ENCODE results near the gene PLCB4. TPM values are rescaled to one million over a fixed set of nuclear protein-coding genes. Genes with fewer than 3 reads are reported as not detected.

PLCB4 gene
- total and polyA plus RNA-seq, 2 experiments from 2014 or later = 6.5 to 16.1 TPM

DNA sequence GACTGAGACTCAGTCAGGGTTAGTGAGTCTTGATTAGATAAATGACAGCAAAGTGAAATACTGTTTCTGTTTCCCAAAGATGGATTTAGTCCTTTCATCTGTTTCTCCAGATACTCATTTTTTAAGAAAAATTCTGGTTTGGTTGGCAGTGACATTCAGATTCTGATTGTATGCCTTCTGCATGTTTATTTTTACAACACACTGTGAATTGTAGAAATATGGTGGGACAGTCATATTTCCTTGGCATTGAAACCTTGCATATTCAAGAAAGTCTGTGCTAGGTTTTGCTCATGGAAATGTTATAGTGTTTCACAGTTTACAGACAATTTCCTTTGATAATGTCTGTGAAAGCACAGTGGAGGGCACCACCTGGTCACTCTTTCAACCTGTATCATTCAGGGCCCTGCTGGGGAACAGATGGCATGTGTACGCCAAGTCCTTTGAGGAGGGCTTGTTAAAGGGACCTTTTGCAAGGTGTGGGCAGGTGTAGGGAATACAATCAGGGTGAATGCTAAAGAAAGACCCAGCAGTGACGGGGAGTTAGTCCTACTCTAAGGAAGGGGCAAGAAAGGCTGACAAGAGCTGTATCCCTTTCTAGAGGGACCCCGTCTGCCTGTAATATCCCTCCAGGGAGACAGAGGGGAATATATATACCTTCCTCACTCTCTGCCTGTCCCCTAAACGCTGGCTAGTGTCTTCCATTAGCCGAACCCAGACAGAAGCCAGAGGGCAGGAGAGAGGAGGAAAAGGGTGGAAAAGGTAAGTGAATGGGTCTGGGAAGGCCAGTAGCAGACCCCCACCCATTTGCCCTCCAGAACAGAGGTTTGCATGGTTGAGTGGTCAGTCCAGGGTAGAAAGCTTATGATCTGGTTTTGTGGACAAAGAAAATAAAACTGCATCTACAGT, 10.2 kb downstream of the PLCB4 start:
- Mint-ChIP-seq H3K4me1 (peaks cover 28% of the 10 kb centered on the region), H3K4me3 (no peak overlapping the region), H3K36me3 (ENCODE audit: low read depth) (no peaks in the 10 kb centered on the region), H3K27ac (peak overlapping the region; percentile 79), H3K27me3 (ENCODE audit: insufficient read depth, low read depth, poor library complexity) (no peaks in the 10 kb centered on the region), H3K9me3 (no peaks in the 10 kb centered on the region)
- H3K27ac ChIP-seq (ENCODE audit: low read depth) = no peak overlapping the region
- no peaks in the 10 kb centered on the region for H3K36me3 ChIP-seq (ENCODE audit: insufficient read depth)
- peak; percentile 23 for DNase-seq (ENCODE audit: low spot score)
- no peaks in the 10 kb centered on the region for H3F3A ChIP-seq (replicated peaks; ENCODE audit: low read depth)
- H2AFZ ChIP-seq = no peak overlapping the region
- TF ChIP-seq, protein P1, sequence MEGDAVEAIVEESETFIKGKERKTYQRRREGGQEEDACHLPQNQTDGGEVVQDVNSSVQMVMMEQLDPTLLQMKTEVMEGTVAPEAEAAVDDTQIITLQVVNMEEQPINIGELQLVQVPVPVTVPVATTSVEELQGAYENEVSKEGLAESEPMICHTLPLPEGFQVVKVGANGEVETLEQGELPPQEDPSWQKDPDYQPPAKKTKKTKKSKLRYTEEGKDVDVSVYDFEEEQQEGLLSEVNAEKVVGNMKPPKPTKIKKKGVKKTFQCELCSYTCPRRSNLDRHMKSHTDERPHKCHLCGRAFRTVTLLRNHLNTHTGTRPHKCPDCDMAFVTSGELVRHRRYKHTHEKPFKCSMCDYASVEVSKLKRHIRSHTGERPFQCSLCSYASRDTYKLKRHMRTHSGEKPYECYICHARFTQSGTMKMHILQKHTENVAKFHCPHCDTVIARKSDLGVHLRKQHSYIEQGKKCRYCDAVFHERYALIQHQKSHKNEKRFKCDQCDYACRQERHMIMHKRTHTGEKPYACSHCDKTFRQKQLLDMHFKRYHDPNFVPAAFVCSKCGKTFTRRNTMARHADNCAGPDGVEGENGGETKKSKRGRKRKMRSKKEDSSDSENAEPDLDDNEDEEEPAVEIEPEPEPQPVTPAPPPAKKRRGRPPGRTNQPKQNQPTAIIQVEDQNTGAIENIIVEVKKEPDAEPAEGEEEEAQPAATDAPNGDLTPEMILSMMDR (conservative IDR thresholded peaks at IDR 0.05; ENCODE audit: low read depth in 2 of 2) = peak; percentile 18 to 52; a peak in 2 of 4 replicates
- no peak for TF ChIP-seq POLR2AphosphoS5 (IDR thresholded peaks at IDR 0.05; ENCODE audit: low read depth)
- H3K79me2 ChIP-seq (replicated peaks; ENCODE audit: insufficient read depth) = peaks cover 48% of the 10 kb centered on the region
- H3K9me2 ChIP-seq (ENCODE audit: insufficient read depth) = no peaks in the 10 kb centered on the region
- peaks cover 14% of the 10 kb centered on the region for H3K4me1 ChIP-seq (ENCODE audit: insufficient read depth)
- H4K20me1 ChIP-seq (replicated peaks; ENCODE audit: insufficient read depth) = no peaks in the 10 kb centered on the region
- no peaks in the 10 kb centered on the region for H3K27me3 ChIP-seq (ENCODE audit: insufficient read depth)
- no peak overlapping the region for H3K4me3 ChIP-seq
- ATAC-seq = peak; percentile 64
- no peak overlapping the region for H3K4me2 ChIP-seq

DNA sequence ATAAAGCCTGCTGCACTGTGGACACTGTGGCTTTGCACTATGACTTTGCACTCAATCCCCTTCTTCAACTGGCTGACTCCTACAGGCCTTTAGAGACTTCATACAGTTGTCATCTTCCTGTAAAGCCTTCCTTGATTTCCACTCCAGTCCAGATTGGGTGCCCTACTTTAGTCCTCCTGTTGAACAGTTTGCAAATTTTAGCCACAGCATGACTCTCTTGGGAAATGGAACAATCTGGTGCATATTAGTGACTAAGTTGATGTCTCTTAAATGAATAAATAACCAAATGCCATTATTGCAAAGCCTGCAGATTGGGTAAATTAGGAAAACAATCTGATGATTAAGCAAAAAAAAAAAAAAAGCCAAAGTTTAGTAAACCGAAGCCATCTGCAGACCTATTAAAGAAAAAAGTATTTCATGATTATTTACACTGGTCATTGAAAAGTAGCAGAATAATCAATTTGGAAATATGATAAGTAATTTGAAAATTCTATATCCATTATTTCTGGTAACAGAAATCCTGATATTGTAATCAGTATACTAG, 12.6 kb downstream of the PLCB4 start:
- Histone ChIP-seq H3F3A (replicated peaks; ENCODE audit: low read depth) (no peaks in the 10 kb centered on the region), H3K4me2 (no peak overlapping the region), H3K4me3 (no peak overlapping the region), H2AFZ (no peak overlapping the region), H3K36me3 (ENCODE audit: insufficient read depth) (no peaks in the 10 kb centered on the region), H3K9me2 (ENCODE audit: insufficient read depth) (no peaks in the 10 kb centered on the region), H4K20me1 (replicated peaks; ENCODE audit: insufficient read depth) (no peaks in the 10 kb centered on the region), H3K79me2 (replicated peaks; ENCODE audit: insufficient read depth) (peaks cover 44% of the 10 kb centered on the region), H3K27me3 (ENCODE audit: insufficient read depth) (no peaks in the 10 kb centered on the region), H3K4me1 (ENCODE audit: insufficient read depth) (0 out of 2 replicates have a peak, but pooled peaks cover 4% of the 10 kb centered on the region), H3K27ac (ENCODE audit: low read depth) (no peak overlapping the region)
- Mint-ChIP-seq H3K4me1 (peaks cover 12% of the 10 kb centered on the region), H3K9me3 (no peaks in the 10 kb centered on the region; the same call in 2 of the 3 replicates), H3K27me3 (ENCODE audit: insufficient read depth, low read depth, poor library complexity) (no peaks in the 10 kb centered on the region), H3K27ac (no peak overlapping the region), H3K36me3 (ENCODE audit: low read depth) (no peaks in the 10 kb centered on the region), H3K4me3 (no peak overlapping the region)
- DNase-seq (ENCODE audit: low spot score) (no peak), ATAC-seq (no peak)
- no peak for TF ChIP-seq ETS1 (IDR thresholded peaks at IDR 0.05)
- TF ChIP-seq CREB1 (CRISPR knock-in tag; IDR thresholded peaks at IDR 0.05; ENCODE audit: low read depth) = no peak

DNA sequence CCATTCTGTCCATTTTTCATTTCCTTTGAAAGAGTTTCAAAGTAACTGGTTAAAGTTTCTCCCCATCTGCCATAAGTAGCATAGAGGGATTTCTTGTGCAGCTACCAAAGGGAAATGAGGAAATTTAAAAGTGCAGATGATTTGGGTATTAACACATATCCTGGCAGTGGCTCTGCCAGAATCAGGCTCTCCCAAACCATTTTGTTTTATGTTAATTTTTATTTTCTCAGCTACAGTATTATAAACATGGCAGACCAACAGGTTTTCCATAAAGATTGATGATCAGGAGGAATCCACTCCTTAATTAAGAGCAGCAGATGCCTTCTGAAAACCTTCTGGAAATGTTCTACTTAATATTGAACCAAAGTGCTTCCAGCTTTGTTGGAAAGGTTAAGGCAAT, 13.9 kb downstream of the PLCB4 start:
- Histone ChIP-seq H3K27ac (ENCODE audit: low read depth) (no peak overlapping the region), H3F3A (replicated peaks; ENCODE audit: low read depth) (no peaks in the 10 kb centered on the region), H2AFZ (no peak overlapping the region), H3K9me2 (ENCODE audit: insufficient read depth) (no peaks in the 10 kb centered on the region), H3K4me1 (ENCODE audit: insufficient read depth) (0 out of 2 replicates have a peak, but pooled peaks cover 4% of the 10 kb centered on the region), H4K20me1 (replicated peaks; ENCODE audit: insufficient read depth) (no peaks in the 10 kb centered on the region), H3K36me3 (ENCODE audit: insufficient read depth) (no peaks in the 10 kb centered on the region), H3K79me2 (replicated peaks; ENCODE audit: insufficient read depth) (peaks cover 36% of the 10 kb centered on the region), H3K27me3 (ENCODE audit: insufficient read depth) (no peaks in the 10 kb centered on the region), H3K4me3 (no peak overlapping the region), H3K4me2 (no peak overlapping the region)
- ATAC-seq (no peak), DNase-seq (ENCODE audit: low spot score) (no peak)
- Mint-ChIP-seq H3K9me3 (no peaks in the 10 kb centered on the region; the same call in 2 of the 3 replicates), H3K27ac (no peak overlapping the region), H3K4me3 (no peak overlapping the region), H3K27me3 (ENCODE audit: insufficient read depth, low read depth, poor library complexity) (no peaks in the 10 kb centered on the region), H3K36me3 (ENCODE audit: low read depth) (no peaks in the 10 kb centered on the region), H3K4me1 (peaks cover 12% of the 10 kb centered on the region)
- TF ChIP-seq NANOG (IDR thresholded peaks at IDR 0.05; ENCODE audit: borderline replicate concordance) (no peak), STAT1 (IDR thresholded peaks at IDR 0.05; ENCODE audit: unreplicated experiment) (no peak), CREB1 (CRISPR knock-in tag; IDR thresholded peaks at IDR 0.05; ENCODE audit: low read depth) (no peak), REST (IDR thresholded peaks at IDR 0.05; ENCODE audit: unreplicated experiment) (no peak), EZH2 (IDR thresholded peaks at IDR 0.05; ENCODE audit: low read depth, unreplicated experiment) (no peak), ETS1 (IDR thresholded peaks at IDR 0.05) (no peak)

All from GM23338 (cell line).